ENCODE data around the gene CEACAM20. TPM values are rescaled to one million over a fixed set of nuclear protein-coding genes. Genes with fewer than 3 reads are reported as not detected.
"Not testable (repeated sequence)": the region's sequence is repeated elsewhere in the genome, so short reads cannot be mapped to it uniquely, and the experiment has no call there.

The CEACAM20 gene
- polyA plus RNA-seq, 1 donor, result not detected

DNA sequence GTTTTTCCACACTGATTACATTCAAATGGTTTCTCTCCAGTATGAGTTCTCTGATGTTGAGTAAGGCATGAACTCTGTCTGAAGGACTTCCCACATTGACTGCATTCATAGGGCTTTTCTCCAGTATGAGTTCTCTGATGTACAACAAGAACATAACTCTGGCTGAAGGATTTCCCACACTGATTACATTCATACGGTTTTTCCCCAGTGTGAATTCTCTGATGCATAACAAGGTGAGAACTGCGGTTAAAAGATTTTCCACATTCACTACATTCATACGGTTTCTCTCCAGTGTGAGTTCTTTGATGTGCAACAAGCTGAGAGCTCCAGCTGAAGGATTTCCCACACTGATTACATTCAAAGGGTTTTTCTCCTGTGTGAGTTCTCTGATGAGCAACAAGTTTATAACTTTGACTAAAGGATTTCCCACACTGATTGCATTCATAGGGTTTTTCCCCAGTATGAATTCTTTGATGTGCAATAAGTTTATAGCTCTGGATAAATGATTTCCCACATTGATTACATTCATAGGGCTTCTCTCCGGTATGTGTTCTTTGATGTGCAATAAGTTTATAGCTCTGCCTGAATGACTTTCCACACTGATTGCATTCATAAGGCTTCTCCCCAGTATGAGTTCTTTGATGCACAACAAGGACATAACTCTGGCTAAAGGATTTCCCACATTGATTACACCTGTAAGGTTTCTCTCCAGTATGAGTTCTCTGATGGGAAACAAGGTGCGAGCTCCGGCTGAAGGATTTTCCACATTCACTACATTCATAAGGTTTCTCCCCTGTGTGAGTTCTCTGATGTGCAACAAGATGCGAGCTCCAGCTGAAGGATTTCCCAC lies 52.7 kb downstream of the CEACAM20 start:
- DNase-seq, result no peak

DNA sequence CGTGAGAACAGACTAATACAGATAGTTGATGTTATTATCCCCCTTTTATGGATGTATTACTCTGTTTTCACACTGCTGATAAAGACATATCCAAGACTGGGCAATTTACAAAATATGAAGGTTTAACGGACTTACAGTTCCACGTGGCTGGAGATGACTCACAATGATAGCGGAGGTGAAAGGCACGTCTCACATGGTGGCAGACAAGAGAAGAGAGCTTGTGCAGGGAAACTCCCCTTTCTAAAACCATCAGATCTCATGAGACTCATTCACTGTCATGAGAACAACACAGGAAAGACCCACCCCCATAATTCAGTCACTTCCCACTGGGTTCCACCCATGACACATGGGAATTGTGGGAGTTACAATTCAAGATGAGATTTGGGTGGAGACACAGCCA lies 60.7 kb downstream of the CEACAM20 start:
- not testable (repeated sequence) for DNase-seq

DNA sequence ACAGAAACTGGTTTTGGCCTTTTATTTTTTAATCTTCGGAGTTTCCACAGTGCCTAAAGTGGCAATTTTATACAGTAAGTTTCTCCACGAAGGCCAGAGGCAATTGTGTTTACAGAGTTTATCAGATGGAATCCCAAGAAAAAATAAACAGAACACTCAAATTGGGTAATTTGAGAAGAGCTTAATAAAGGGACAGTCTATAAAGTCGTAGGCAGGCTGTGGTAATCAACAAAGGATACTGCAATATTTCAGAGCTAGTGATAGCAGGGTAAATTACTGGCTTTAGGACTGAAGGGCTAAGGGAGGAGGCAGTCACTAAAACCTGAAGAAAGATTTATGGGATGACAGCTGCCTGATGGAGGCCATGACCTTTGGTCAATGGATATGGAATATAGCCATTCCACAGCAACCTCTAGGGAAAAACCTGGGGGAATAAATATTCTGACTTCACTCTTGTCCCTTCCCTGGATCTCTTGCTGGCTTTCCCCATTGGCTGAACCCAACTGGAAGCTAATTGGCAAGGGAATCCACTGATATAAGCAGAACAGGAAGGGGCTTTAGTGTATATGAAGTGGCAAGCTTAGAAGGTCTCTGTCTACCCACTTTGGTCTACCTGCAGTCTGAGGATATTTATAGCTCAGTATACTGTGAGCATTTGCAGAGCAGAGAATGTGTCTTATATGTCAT lies 66.7 kb downstream of the CEACAM20 start:
- not testable (repeated sequence) for DNase-seq

Other genes starting within 250 kb of the CEACAM20 start
- 7.6 TPM for gene ZNF235, start 224.7 kb downstream of the CEACAM20 start, polyA plus RNA-seq (ENCODE audit: insufficient read length)
- 4.9 TPM for gene ZNF112, start 173.0 kb downstream of the CEACAM20 start, polyA plus RNA-seq (ENCODE audit: insufficient read length)
- 7.8 TPM for gene ZNF285, start 128.1 kb downstream of the CEACAM20 start, polyA plus RNA-seq (ENCODE audit: insufficient read length)
- 5.3 TPM for gene ZNF229, start 81.2 kb downstream of the CEACAM20 start, polyA plus RNA-seq (ENCODE audit: insufficient read length)
- 6.9 TPM for gene ZNF180, start 29.2 kb downstream of the CEACAM20 start, polyA plus RNA-seq (ENCODE audit: insufficient read length)
- not detected for gene IGSF23, start 83.9 kb upstream of the CEACAM20 start, polyA plus RNA-seq (ENCODE audit: insufficient read length)
- 24.6 TPM for gene PVR, start 114.2 kb upstream of the CEACAM20 start, polyA plus RNA-seq (ENCODE audit: insufficient read length)
- 11.7 TPM for gene CEACAM19, start 141.8 kb upstream of the CEACAM20 start, polyA plus RNA-seq (ENCODE audit: insufficient read length)
- 1.0 TPM for gene CEACAM16, start 169.5 kb upstream of the CEACAM20 start, polyA plus RNA-seq (ENCODE audit: insufficient read length)
- 20.0 TPM for gene BCL3, start 219.0 kb upstream of the CEACAM20 start, polyA plus RNA-seq (ENCODE audit: insufficient read length)
- gene CBLC, start 248.2 kb upstream of the CEACAM20 start, polyA plus RNA-seq (ENCODE audit: insufficient read length), result not detected